PC-9 (cell line): ENCODE data around the gene CSNK1G2.

Source experiments
- EZH2 ChIP-seq: fragments of 200-600 bp; sonication (generic); IDR thresholded peaks from 2 replicates; pipeline ENCODE4 v1.8.0; 2017; ENCODE audit warnings: antibody characterized with exemption, low read depth
- TF ChIP-seq, protein P1 (sequence below): fragments of 200-600 bp; sonication (generic); conservative IDR thresholded peaks from 2 replicates; pipeline ENCODE4 v1.6.1; 2017; ENCODE audit warnings: mixed run types, antibody characterized with exemption, mild to moderate bottlenecking, moderate library complexity

DNA sequence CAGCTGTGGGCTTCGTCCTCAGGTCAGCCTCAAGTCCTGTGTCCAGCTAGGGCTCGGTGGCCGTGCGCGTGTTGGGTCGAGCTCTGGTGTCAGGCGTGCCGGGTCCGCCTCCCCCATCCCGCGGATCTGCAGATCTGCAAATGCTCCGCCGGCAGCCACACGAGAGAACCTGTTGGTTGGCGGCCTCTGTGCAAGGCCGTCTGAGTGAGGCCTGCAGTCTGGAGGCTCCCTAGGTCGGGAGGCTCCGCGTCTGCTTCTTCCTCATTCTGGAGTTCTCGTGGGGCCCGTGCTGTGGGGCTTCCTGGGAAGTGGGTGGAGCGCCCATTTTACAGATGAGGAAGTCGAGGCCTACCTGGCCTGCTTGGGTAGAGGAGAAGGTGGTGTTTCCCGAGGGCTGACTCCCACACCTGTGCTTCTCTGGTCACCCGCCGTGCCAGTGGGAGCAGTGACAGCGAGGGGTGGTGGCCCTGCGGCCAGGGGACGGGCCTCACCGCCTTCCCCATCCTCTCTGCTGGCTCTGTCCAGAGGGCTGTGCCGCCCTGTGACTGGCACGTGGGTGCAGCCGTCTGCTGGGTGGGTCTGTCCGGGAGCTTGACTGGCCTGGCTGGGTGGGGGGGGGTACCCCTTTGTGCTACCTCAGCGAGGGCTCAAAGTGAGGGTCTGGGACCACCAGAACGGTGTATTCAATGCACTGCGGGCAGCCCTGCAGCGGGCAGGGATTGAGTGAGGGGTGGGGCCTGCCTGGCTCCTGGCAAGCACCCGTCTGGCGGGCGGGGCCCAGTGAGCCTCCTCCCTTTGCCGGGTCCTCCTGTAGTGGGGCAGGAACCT lies 3.3 kb downstream of the CSNK1G2 start:
- TF ChIP-seq, protein P1, sequence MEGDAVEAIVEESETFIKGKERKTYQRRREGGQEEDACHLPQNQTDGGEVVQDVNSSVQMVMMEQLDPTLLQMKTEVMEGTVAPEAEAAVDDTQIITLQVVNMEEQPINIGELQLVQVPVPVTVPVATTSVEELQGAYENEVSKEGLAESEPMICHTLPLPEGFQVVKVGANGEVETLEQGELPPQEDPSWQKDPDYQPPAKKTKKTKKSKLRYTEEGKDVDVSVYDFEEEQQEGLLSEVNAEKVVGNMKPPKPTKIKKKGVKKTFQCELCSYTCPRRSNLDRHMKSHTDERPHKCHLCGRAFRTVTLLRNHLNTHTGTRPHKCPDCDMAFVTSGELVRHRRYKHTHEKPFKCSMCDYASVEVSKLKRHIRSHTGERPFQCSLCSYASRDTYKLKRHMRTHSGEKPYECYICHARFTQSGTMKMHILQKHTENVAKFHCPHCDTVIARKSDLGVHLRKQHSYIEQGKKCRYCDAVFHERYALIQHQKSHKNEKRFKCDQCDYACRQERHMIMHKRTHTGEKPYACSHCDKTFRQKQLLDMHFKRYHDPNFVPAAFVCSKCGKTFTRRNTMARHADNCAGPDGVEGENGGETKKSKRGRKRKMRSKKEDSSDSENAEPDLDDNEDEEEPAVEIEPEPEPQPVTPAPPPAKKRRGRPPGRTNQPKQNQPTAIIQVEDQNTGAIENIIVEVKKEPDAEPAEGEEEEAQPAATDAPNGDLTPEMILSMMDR: no peak
- TF ChIP-seq EZH2: no peak
